HCT116 (cell line): ENCODE data around the gene AOC3. TPM values are rescaled to one million over a fixed set of nuclear protein-coding genes. Genes with fewer than 3 reads are reported as not detected.
"Not testable (repeated sequence)": the region's sequence is repeated elsewhere in the genome, so short reads cannot be mapped to it uniquely, and the experiment has no call there.

ENCODE experiments used
- ATAC-seq: fragments of 200-7000 bp; cut with Tn5 transposase; 2 replicates; pipeline ENCODE4 v1.9.1; 2020; ENCODE audit warnings: mild to moderate bottlenecking, moderate library complexity
- BruUV-seq: library from RNA; stranded (reverse); fragments of 400-500 nt; replicated peaks from 2 replicates; lab custom pipeline; 2021; lab: Mats Ljungman, UMichigan
- CTCF ChIA-PET: fragments of 300-600 bp; sonication (Branson Sonifier 250); formaldehyde crosslinking; loops from one replicate; lab custom pipeline; 2021; ENCODE audit warnings: antibody characterized with exemption; lab: Charles Lee
- POLR2A ChIA-PET: fragments of 300-600, 350-600 bp; sonication (Branson Sonifier 250); formaldehyde crosslinking; loops from one replicate; lab custom pipeline; 2021; ENCODE audit warnings: antibody characterized with exemption; lab: Charles Lee
- RAD21 ChIA-PET, 2 experiments: fragments of 300-600 bp; sonication (Branson Sonifier 250); formaldehyde crosslinking; loops; one replicate each; lab custom pipeline; 2023; ENCODE audit warnings: low total read pairs in 2 of 2; ENCODE audit not compliant: uncharacterized antibody in 2 of 2, unreplicated experiment in 2 of 2, low non-redundant PET in 1 of 2; lab: Charles Lee
- DNase-seq: peaks from one replicate; pipeline ENCODE4 v3.0.0-alpha.2; 2010; ENCODE audit warnings: low read depth, low spot score
- H2AFZ ChIP-seq: fragments of 200-600 bp; shearing (Covaris generic), sonication (generic); 2 replicates; pipeline ENCODE4 v1.6.1; 2017; ENCODE audit warnings: low read depth, mixed run types, mixed read lengths, antibody characterized with exemption, low read length; ENCODE audit not compliant: poor library complexity, severe bottlenecking
- H3K27ac ChIP-seq: 2 replicates; pipeline ENCODE4 v1.5.1; 2012; ENCODE audit warnings: low read depth, low read length
- H3K27me3 ChIP-seq: fragments of 200-600 bp; sonication (generic); 2 replicates; pipeline ENCODE4 v1.6.1; 2016; ENCODE audit warnings: mixed run types, low read length, mixed read lengths; ENCODE audit not compliant: insufficient read depth
- H3K36me3 ChIP-seq, 2 experiments: fragments of 200-500 bp in 1 of 2; fragments of 200-600 bp in 1 of 2; sonication (Bioruptor generic) in 1 of 2; sonication (generic) in 1 of 2; 2 replicates each; pipeline versions ENCODE4 v1.5.1 to v1.6.1; 2014 to 2016; ENCODE audit warnings: low read length in 2 of 2, inconsistent platforms in 1 of 2, mixed read lengths in 1 of 2, mixed run types in 1 of 2; ENCODE audit not compliant: insufficient read depth in 2 of 2, control insufficient read depth in 1 of 2
- H3K4me1 ChIP-seq, 2 experiments: fragments of 200-600 bp in 1 of 2; sonication (generic) in 1 of 2; 2 replicates each; pipeline versions ENCODE4 v1.5.1 to v1.6.1; 2012 to 2017; ENCODE audit warnings: low read length in 2 of 2, inconsistent platforms in 1 of 2, mild to moderate bottlenecking in 1 of 2, mixed read lengths in 1 of 2, mixed run types in 1 of 2, moderate library complexity in 1 of 2; ENCODE audit not compliant: insufficient read depth in 2 of 2, control insufficient read depth in 1 of 2
- H3K4me2 ChIP-seq: fragments of 200-600 bp; sonication (generic); 2 replicates; pipeline ENCODE4 v1.6.1; 2017; ENCODE audit warnings: mixed run types, low read length, mixed read lengths
- H3K4me3 ChIP-seq, 2 experiments: fragments of 200-600 bp in 1 of 2; sonication (generic) in 1 of 2; replicated peaks in 1 of 2; 2 replicates each; pipeline ENCODE4 v1.5.1; 2011 to 2016; ENCODE audit warnings: low read length in 2 of 2, control low read depth in 1 of 2, low read depth in 1 of 2, mild to moderate bottlenecking in 1 of 2, mixed read lengths in 1 of 2, mixed run types in 1 of 2
- H3K79me2 ChIP-seq: fragments of 200-600 bp; sonication (generic); 2 replicates; pipeline ENCODE4 v1.6.1; 2017; ENCODE audit warnings: mild to moderate bottlenecking, mixed run types, low read length, moderate library complexity, mixed read lengths; ENCODE audit not compliant: insufficient read depth
- H3K9ac ChIP-seq: fragments of 200-600 bp; sonication (generic); 2 replicates; pipeline ENCODE4 v1.6.1; 2016; ENCODE audit warnings: low read length, mixed read lengths
- H3K9me2 ChIP-seq: fragments of 200-600 bp; sonication (generic), shearing (Covaris generic); 2 replicates; pipeline ENCODE4 v1.6.1; 2017; ENCODE audit warnings: mixed run types, mild to moderate bottlenecking, moderate library complexity; ENCODE audit not compliant: insufficient read depth
- H3K9me3 ChIP-seq, 2 experiments: fragments of 200-500 bp in 1 of 2; fragments of 200-600 bp in 1 of 2; sonication (Bioruptor generic) in 1 of 2; sonication (generic) in 1 of 2; 2 replicates each; pipeline ENCODE4 v1.6.1; 2014 to 2017; ENCODE audit warnings: low read length in 2 of 2, mixed read lengths in 2 of 2, inconsistent platforms in 1 of 2, low read depth in 1 of 2, mild to moderate bottlenecking in 1 of 2, mixed run types in 1 of 2, moderate library complexity in 1 of 2; ENCODE audit not compliant: control insufficient read depth in 1 of 2, insufficient read depth in 1 of 2
- H4K20me1 ChIP-seq: fragments of 200-600 bp; sonication (generic), shearing (Covaris generic); 2 replicates; pipeline ENCODE4 v1.6.1; 2017; ENCODE audit warnings: mixed run types, mild to moderate bottlenecking, moderate library complexity; ENCODE audit not compliant: insufficient read depth
- CBX3 ChIP-seq: IDR thresholded peaks from 2 replicates; pipeline ENCODE4 v1.6.1; 2012; ENCODE audit warnings: low read depth
- ELF1 ChIP-seq: IDR thresholded peaks from 2 replicates; pipeline ENCODE4 v1.6.1; 2012; ENCODE audit warnings: low read depth, borderline replicate concordance
- intact Hi-C: fragments of 100-400 bp; cut with micrococcal nuclease; formaldehyde crosslinking; loops from 2 replicates; pipeline ENCODE4 v1.10.0; 2022
- total RNA-seq: library from RNA; stranded (reverse); gene quantifications from one replicate; pipeline ENCODE4 v1.2.1, GENCODE V29; 2021; ENCODE audit not compliant: unreplicated experiment

Gene AOC3
- total RNA-seq, 1 experiment from 2014 or later = 5.9 TPM

DNA sequence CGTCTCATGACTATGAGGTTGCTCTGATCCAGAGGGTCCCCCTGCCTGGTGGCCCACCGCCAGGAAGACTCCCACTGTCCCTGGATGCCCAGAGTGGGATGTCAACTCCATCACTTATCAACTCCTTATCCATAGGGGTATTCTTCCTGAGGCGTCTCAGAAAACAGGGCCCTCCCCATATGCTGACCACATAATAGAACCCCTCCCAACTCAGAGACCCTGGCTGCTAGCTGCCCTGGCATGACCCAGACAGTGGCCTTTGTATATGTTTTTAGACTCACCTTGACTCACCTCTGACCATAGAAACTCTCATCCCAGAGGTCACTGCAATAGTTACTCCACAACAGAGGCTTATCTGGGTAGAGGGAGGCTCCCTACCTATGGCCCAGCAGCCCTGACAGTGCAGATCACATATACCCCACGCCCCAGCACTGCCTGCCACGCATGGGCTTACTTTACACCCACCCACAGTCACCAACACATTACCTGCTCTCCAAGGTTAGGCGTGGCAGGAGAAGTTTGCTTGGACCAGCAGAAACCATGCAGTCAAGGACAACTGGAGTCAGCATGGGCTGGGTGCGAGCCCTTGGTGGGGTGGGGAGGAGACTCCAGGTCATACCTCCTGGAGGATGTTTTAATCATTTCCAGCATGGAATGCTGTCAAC lies 47.3 kb downstream of the AOC3 start:
- Histone ChIP-seq H4K20me1 (no peaks in the 10 kb centered on the region), H3K36me3 (no peaks in the 10 kb centered on the region), H3K4me3 (no peak overlapping the region), H3K27ac (no peak overlapping the region), H3K9me2 (no peaks in the 10 kb centered on the region), H3K9me3 (no peaks in the 10 kb centered on the region), H3K79me2 (no peaks in the 10 kb centered on the region), H3K27me3 (peaks cover 4% of the 10 kb centered on the region; the same call in 1 of the 2 replicates)
- DNase-seq = no peak
- intact Hi-C loops = no loop called here
- no TSS peak for BruUV-seq
- CTCF ChIA-PET = no interaction called here
- TF ChIP-seq CBX3 (no peak), ELF1 (no peak)
- TF ChIP-seq, all 23 proteins: peak for 0
- H3K9ac ChIP-seq = no peak overlapping the region
- ATAC-seq = no peak
- ChIA-PET POLR2A (no interaction called here), RAD21 (no interaction called here)
- H2AFZ ChIP-seq = no peak overlapping the region
- H3K4me1 ChIP-seq = peaks cover 0 to 11% of the 10 kb centered on the region in 2 experiments; a peak in 2 of 4 replicates
- H3K4me2 ChIP-seq = no peak overlapping the region

DNA sequence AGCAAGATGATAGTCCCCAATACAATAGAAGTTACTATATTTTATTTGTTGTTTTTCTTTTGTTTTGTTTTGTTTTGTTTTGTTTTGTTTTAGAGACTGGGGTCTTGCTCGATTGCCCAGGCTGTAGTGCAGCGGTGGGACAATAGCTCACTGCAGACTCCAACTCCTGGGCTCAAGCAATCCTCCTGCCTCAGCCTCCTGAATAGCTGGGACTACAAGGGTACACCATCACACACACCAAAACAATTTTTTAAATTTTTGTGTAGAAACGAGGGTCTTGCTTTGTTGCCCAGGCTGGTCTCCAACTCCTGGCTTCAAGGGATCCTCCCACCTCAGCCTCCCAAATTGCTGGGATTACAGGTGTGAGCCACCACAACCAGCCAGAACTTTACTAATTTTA lies 49.0 kb downstream of the AOC3 start:
- H3K4me2 ChIP-seq, H4K20me1 ChIP-seq, ATAC-seq, H3K9me2 ChIP-seq, H3K27ac ChIP-seq, H3K27me3 ChIP-seq, H3K9me3 ChIP-seq, BruUV-seq, H2AFZ ChIP-seq, intact Hi-C loops, H3K4me3 ChIP-seq, H3K79me2 ChIP-seq, RAD21 ChIA-PET, H3K36me3 ChIP-seq, DNase-seq, CTCF ChIA-PET, POLR2A ChIA-PET, H3K9ac ChIP-seq, H3K4me1 ChIP-seq: not testable (repeated sequence)
